Renal cortex interstitium (tissue), 11 donors: Measurements from ENCODE around the gene P2RX2. TPM values are rescaled to one million over a fixed set of nuclear protein-coding genes. Genes with fewer than 3 reads are reported as not detected.
A peak's percentile ranks its signal among the peaks of the same experiment; 100 is the strongest.

ENCODE experiments used
- DNase-seq, 11 donors: peaks; one replicate each; pipeline ENCODE4 v3.0.0-alpha.2; 2013; ENCODE audit warnings: low read depth in 9 of 11, low spot score in 4 of 11; ENCODE audit errors: extremely low read depth in 1 of 11
- polyA plus RNA-seq, 3 donors: library from polyadenylated mRNA; unstranded; fragments of 120-200 nt; gene quantifications; one replicate each; pipeline ENCODE4 v1.2.1, GENCODE V29; 2013; ENCODE audit not compliant: insufficient read length in 3 of 3

Gene P2RX2
- polyA plus RNA-seq, 3 donors: 0.98 to 1.9 (median 1.7) TPM

- no peak for DNase-seq
Measured at GRCh38 chr12:132581348-132582057, 37.1 kb upstream of the P2RX2 start.

GRCh38 chr12:132582058-132582420 is 36.5 kb upstream of the P2RX2 start:
- DNase-seq: no peak

GRCh38 chr12:132582582-132583410 is 35.8 kb upstream of the P2RX2 start:
- no peak for DNase-seq

GRCh38 chr12:132583411-132583710 is 35.2 kb upstream of the P2RX2 start:
- no peak for DNase-seq

GRCh38 chr12:132583736-132584135 is 34.8 kb upstream of the P2RX2 start:
- no peak for DNase-seq

GRCh38 chr12:132584429-132584828 is 34.1 kb upstream of the P2RX2 start:
- DNase-seq: no peak

- no peak for DNase-seq
Measured at GRCh38 chr12:132585177-132585576, 33.4 kb upstream of the P2RX2 start.

- DNase-seq: no peak
Measured at GRCh38 chr12:132586929-132587328, 31.6 kb upstream of the P2RX2 start.

- DNase-seq: no peak
Measured at GRCh38 chr12:132587781-132588180, 30.8 kb upstream of the P2RX2 start.

GRCh38 chr12:132588319-132588718 is 30.3 kb upstream of the P2RX2 start:
- DNase-seq: no peak

- DNase-seq: no peak
Measured at GRCh38 chr12:132588821-132589669, 29.5 kb upstream of the P2RX2 start.

- DNase-seq: no peak
Measured at GRCh38 chr12:132591107-132591935, 27.3 kb upstream of the P2RX2 start.

GRCh38 chr12:132592282-132592970 is 26.1 kb upstream of the P2RX2 start:
- DNase-seq: no peak

- DNase-seq: no peak
Measured at GRCh38 chr12:132593071-132593470, 25.5 kb upstream of the P2RX2 start.

- DNase-seq: no peak
Measured at GRCh38 chr12:132593521-132593920, 25.1 kb upstream of the P2RX2 start.

GRCh38 chr12:132593938-132594358 is 24.6 kb upstream of the P2RX2 start:
- DNase-seq: peak in 9 of 11 donors; percentile 88 to 96 (median 92)

GRCh38 chr12:132595183-132595582 is 23.4 kb upstream of the P2RX2 start:
- no peak for DNase-seq

- no peak for DNase-seq
Measured at GRCh38 chr12:132596016-132596415, 22.6 kb upstream of the P2RX2 start.
